KOPT-K1 (cell line): ENCODE measurements around the gene MBTPS1.

ENCODE experiments used
- H3K27ac ChIP-seq: fragments of 200-600 bp; sonication (generic); 2 replicates; pipeline ENCODE4 v1.5.1; 2016; ENCODE audit warnings: antibody characterized with exemption, mild to moderate bottlenecking, low read depth, low read length; ENCODE audit not compliant: poor library complexity, severe bottlenecking
- H3K36me3 ChIP-seq: fragments of 200-600 bp; sonication (generic); 2 replicates; pipeline ENCODE4 v1.5.1; 2017; ENCODE audit warnings: antibody characterized with exemption, mild to moderate bottlenecking, low read length, moderate library complexity; ENCODE audit not compliant: insufficient read depth
- H3K9me3 ChIP-seq: fragments of 200-600 bp; sonication (generic); 2 replicates; pipeline ENCODE4 v1.5.1; 2017; ENCODE audit warnings: antibody characterized with exemption, low read length, mild to moderate bottlenecking; ENCODE audit not compliant: insufficient read depth, poor library complexity, severe bottlenecking

Gene MBTPS1

DNA sequence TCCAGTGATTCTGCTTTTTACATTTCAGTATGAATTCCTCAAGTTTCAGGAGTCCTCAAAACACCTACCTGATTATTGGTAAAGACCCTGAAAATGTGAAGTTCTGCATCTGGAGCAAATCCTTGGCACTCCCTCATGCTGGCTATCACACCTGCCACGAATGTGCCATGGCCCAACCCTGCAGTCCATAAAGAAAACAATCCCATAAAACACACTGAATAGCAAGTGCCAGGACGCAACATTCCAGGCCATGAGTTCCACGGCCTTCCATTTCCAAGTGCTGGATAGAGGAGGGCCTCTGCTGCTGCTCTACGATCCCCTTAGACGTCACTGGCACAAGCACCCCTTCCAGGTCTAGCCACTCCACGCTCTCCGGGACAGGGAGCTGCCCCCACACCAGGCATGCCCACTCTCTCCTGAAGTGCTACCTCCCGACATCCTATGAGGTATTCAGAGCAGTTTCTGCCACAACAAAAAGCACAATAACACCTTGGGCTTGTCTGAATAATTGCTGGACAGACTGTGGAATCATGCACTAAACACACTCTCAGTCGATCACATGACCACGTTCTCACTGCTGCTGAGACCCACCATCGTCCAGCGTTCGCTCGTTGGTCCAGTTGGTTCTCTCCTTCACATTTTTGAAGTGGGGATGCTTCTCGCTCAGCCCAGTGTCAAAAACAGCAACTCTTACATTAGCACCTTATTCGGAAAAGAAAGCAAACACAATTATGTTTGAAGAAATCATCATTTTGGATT lies 23.4 kb downstream of the MBTPS1 start:
- Histone ChIP-seq H3K27ac (no peak overlapping the region), H3K36me3 (peaks cover 73% of the 10 kb centered on the region), H3K9me3 (no peaks in the 10 kb centered on the region)

- H3K27ac ChIP-seq, result peak overlapping the region; percentile 90
- no peaks in the 10 kb centered on the region for H3K9me3 ChIP-seq
- H3K36me3 ChIP-seq, result peaks cover 62% of the 10 kb centered on the region
Measured at GRCh38 chr16:84091460-84091859, 25.3 kb downstream of the MBTPS1 start.

DNA sequence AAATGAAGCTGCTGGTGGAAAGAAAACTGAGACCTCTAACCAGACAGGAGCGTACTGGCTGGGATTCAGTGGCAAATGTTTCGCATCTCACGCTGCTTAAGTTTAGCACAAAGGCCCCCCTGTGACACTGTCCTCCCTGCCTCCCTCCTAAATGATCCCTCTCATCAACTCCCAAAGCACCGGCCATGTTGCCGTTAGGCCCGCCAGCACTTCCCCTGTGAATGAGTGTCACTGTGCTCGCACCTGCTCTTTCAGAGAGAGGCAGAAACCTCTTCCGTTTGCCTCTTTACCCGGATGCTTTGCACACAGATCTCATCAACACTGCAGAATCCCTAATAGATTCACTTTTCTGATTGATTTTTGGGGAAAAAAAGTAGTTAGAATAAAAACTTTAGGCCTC lies 26.5 kb downstream of the MBTPS1 start:
- Histone ChIP-seq H3K27ac (peak overlapping the region; percentile 90), H3K36me3 (peaks cover 58% of the 10 kb centered on the region), H3K9me3 (no peaks in the 10 kb centered on the region)

DNA sequence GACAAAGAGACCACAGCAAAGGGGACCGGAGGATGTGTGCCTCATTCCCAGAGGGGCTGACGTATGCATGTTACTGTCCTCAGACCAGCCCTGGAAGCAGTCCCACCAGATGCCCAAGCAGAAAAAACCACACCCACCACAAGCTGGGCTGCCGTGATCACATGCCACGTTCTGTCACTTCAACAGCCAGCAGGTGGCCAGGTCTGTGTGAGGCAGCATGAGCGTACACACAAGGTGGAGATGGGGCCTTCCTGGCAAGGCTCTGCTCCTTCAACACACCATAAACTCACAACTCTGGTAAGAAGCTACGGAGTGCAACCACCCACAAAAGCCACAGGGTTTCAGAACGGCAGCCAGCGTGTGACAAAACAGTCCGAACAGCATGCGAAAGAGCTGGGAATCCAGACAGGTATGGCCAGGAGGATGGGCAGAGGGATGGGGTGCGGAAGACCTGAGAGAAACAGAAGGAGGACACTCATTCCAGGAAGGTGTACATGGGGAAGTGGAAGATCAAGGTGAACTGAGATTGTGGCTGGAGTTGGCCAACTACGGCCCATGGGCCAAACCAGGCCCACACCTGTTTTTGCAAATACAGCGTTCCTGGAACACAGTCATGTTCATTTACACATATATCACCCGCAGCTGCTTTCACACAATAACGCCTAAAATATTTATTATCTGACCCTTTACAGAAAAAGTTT lies 27.9 kb downstream of the MBTPS1 start:
- Histone ChIP-seq H3K27ac (peak overlapping the region; percentile 90), H3K9me3 (no peaks in the 10 kb centered on the region), H3K36me3 (peaks cover 53% of the 10 kb centered on the region)

DNA sequence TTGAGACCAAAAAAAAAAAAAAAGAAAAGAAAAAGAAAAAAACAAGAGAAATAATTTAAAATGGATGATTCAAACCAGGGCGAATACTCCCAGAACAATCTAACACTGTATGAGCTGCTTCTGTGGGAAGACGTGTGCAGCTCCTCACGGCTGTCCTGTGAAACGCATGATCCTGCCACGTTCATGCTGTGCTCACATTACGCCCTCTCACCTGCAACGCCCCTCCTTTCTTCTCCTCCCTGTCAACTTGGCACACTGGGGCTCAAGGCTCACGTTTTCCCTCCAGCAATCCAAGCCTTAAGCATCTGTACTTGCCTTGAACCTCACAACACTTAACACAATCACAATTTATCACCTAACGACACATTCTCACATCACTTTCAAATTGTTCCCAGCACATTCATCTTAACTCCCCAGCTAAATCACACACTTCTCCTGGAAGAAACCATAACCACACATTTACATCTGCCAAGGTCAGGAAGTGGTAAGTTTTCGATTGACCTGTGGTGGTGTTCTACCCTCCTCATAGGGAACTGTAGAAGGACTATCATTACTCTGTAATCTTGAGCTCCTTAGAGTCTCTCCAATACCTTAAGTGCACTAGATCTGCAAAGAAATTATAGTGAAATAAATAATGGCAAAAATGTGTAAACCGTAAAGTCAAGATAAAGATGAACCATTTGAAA lies 29.1 kb downstream of the MBTPS1 start:
- H3K36me3 ChIP-seq, result peaks cover 52% of the 10 kb centered on the region
- H3K9me3 ChIP-seq, result no peaks in the 10 kb centered on the region
- peak overlapping the region; percentile 90 for H3K27ac ChIP-seq

DNA sequence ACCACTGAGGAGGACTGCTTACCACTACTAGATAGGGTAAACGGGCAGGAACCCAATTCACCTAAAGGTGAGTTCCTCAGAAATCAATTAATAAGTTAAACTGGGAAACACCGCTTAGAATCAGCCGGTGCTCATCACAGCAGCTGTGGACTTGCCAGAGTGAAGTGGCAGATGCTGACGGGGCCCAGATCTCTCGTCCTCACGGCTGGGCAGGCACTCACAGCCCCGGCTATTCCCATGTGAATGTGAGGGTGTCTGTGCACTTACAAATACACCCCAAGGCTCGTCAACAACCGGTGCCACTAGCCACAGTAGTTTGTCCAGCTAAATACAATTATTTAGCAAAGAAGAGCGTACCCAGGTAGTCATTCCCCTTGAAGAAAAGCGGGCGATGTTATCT lies 29.7 kb downstream of the MBTPS1 start:
- no peaks in the 10 kb centered on the region for H3K9me3 ChIP-seq
- H3K27ac ChIP-seq, result peak overlapping the region; percentile 90
- peaks cover 52% of the 10 kb centered on the region for H3K36me3 ChIP-seq

GRCh38 chr16:84086341-84086740 lies 30.4 kb downstream of the MBTPS1 start:
- H3K27ac ChIP-seq, result peak overlapping the region; percentile 90
- H3K36me3 ChIP-seq, result peaks cover 56% of the 10 kb centered on the region
- H3K9me3 ChIP-seq, result no peaks in the 10 kb centered on the region

- Histone ChIP-seq H3K9me3 (no peaks in the 10 kb centered on the region), H3K27ac (peak overlapping the region; percentile 90), H3K36me3 (peaks cover 56% of the 10 kb centered on the region)
Measured at GRCh38 chr16:84085773-84086172, 31.0 kb downstream of the MBTPS1 start.

DNA sequence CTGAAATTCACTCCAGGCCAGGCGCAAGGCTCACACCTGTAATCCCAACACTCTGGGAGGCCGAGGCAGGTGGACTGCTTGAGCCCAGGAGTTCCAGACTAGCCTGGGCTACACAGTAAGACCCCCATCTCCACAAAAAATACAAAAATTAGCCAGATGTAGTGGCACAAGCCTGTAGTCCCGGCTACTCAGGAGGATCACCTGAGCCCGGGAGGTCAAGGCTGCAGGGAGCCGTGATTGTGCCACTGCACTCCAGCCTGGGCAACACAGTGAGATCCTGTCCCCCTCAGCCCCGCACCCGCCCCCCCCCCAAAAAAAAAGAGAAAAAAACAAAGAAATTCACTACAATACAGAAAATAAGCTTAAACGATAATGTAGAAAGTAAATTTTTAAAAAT lies 31.5 kb downstream of the MBTPS1 start:
- Histone ChIP-seq H3K36me3 (peaks cover 58% of the 10 kb centered on the region), H3K27ac (peak overlapping the region; percentile 90)

GRCh38 chr16:84084570-84085270 lies 32.0 kb downstream of the MBTPS1 start:
- Histone ChIP-seq H3K27ac (peak overlapping the region; percentile 90), H3K9me3 (no peaks in the 10 kb centered on the region), H3K36me3 (peaks cover 64% of the 10 kb centered on the region)

More for the DNA sequence above, 31.5 kb downstream of the MBTPS1 start:
- H3K9me3 ChIP-seq, result no peaks in the 10 kb centered on the region

DNA sequence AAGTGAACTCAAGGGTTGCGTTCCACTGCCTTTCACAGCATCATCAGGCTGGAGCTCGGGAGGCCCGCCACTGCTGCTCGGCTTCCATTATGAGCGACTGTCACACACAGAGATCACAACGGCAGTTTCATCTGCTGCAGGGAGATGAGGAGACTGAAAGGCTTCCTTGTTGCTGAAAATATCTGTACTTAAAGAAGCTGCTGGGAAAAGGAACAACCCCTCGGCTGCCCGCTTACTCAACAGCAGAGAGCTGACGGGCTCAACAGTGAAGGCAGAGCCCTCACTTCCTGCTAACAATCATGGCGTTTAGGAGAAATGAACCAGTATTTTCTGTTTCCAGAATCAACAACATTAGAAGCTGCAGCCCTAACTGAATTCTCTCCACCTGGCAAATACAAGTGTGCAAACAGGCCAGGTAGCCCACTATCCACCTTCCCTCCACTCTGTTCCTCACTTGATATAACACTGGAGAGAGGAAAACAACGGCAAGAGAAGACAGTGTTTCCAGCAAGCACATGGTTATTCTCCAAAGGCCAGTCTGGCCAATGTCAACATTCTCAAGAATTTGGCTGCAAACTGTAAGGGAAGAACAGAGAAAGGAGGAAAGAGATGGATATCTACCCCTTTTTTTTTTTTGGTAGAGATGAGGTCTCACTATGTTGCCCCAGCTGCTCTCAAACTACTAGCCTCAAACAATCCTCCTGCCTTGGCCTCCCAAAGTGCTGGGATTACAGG lies 33.7 kb downstream of the MBTPS1 start:
- H3K9me3 ChIP-seq, result no peaks in the 10 kb centered on the region
- H3K36me3 ChIP-seq, result peaks cover 81% of the 10 kb centered on the region
- H3K27ac ChIP-seq, result peak overlapping the region; percentile 3

DNA sequence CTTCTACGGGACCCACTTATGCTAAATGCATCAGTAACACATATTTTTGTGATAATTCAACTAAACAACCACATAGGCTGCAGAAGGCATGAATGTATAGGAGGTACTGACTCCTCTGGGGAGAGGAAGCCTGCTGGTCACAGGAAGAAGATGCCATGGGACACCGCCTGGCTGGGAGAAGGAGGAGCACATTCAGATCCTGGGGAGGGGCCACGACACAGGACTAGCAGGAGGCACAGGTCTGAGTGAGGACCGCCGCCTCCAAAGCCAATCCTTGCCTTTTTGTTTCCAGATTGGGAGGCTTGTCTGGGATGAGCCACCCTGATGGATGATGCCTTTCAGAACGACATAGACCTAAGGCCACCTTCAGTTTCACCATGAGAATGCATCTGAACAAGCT lies 34.6 kb downstream of the MBTPS1 start:
- Histone ChIP-seq H3K36me3 (peaks cover 88% of the 10 kb centered on the region), H3K27ac (no peak overlapping the region), H3K9me3 (no peaks in the 10 kb centered on the region)

DNA sequence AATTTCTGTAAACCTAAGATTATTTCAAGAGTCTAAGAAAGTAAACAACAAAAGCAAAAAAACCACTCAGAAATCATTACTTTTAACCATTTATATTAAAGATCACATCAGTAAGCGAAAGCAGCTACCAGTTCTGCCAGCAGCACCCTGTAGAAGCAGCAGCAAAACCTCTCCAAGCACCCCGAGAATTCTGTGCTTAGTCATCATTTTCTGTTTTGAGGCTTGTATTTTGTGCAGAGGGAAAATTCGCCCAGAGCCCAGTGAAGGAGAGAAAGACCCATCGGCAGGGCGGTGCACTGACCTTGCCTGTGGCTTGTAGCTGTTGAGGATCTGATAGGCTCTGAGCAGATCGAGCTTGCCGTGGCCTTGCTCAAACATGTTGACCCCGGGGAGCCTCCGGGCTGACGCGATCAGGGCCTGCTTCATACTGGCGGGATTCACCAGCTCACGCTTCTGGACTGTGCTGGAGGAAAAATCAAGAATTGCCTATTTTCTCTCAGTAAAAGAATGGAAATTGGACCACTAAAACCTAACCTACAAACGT lies 35.2 kb downstream of the MBTPS1 start:
- no peak overlapping the region for H3K27ac ChIP-seq
- H3K9me3 ChIP-seq, result no peaks in the 10 kb centered on the region
- H3K36me3 ChIP-seq, result peaks cover 88% of the 10 kb centered on the region

DNA sequence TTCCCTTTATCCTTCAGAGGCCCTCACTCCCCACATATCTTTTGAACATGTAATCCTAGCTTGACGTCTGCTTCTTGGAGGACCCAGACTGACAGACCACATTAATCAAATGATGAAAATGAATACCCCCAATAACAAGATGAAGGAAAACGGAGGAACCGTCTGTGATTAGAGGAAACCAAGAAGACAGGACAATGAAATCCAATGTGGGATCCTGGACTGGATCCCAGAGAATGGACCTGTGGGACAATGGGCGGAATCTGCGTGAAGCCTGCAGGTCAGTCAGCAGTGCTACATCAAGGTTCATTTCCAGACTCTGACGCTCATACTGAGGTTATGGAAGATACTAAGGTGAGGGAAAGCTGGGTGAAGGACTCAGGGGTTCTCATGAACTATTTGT lies 35.9 kb downstream of the MBTPS1 start:
- Histone ChIP-seq H3K9me3 (no peaks in the 10 kb centered on the region), H3K36me3 (peaks cover 88% of the 10 kb centered on the region), H3K27ac (no peak overlapping the region)
